Activated CD8-positive, alpha-beta T cell treated with anti-CD3 and anti-CD28 coated beads, Interleukin-2, amount 10 ng/mL, durations not matched to agents 7 days and 5 days (primary cell): ENCODE measurements around the gene SH2D6. TPM values are rescaled to one million over a fixed set of nuclear protein-coding genes. Genes with fewer than 3 reads are reported as not detected.

Experiments
- ATAC-seq: fragments of 150-1000 bp; cut with Tn5 transposase; one replicate; pipeline ENCODE4 v1.10.0; 2021; ENCODE audit warnings: moderate library complexity
- CTCF ChIA-PET: fragments of 350-600 bp; sonication (Branson Sonifier 250); formaldehyde crosslinking; loops from one replicate; lab custom pipeline; 2021; ENCODE audit warnings: antibody characterized with exemption; lab: Charles Lee
- POLR2A ChIA-PET: fragments of 350-600 bp; sonication (Branson Sonifier 250); formaldehyde crosslinking; loops from one replicate; lab custom pipeline; 2021; ENCODE audit warnings: antibody characterized with exemption; lab: Charles Lee
- DNase-seq: peaks from one replicate; pipeline ENCODE4 v3.0.0-alpha.2; 2020
- H3K27ac Mint-ChIP-seq: one replicate; pipeline ENCODE4 v1.8.0; 2021; ENCODE audit warnings: mild to moderate bottlenecking, mixed read lengths
- H3K27me3 Mint-ChIP-seq: one replicate; pipeline ENCODE4 v1.8.0; 2021; ENCODE audit warnings: low read depth, mixed read lengths
- H3K36me3 Mint-ChIP-seq: one replicate; pipeline ENCODE4 v1.8.0; 2021; ENCODE audit warnings: low read depth, mixed read lengths
- H3K4me1 Mint-ChIP-seq: one replicate; pipeline ENCODE4 v1.8.0; 2021; ENCODE audit warnings: low read depth, mixed read lengths
- H3K4me3 Mint-ChIP-seq: one replicate; pipeline ENCODE4 v1.8.0; 2021; ENCODE audit warnings: mild to moderate bottlenecking, mixed read lengths
- H3K9me3 Mint-ChIP-seq: one replicate; pipeline ENCODE4 v1.8.0; 2022; ENCODE audit warnings: mixed read lengths; ENCODE audit not compliant: insufficient read depth
- total RNA-seq, 2 experiments: library from RNA; stranded (reverse); gene quantifications; one replicate each; pipeline ENCODE4 v1.2.3, GENCODE V29; 2021

The SH2D6 gene
- total RNA-seq, 2 experiments from 2014 or later: 0.61 to 0.73 TPM

DNA sequence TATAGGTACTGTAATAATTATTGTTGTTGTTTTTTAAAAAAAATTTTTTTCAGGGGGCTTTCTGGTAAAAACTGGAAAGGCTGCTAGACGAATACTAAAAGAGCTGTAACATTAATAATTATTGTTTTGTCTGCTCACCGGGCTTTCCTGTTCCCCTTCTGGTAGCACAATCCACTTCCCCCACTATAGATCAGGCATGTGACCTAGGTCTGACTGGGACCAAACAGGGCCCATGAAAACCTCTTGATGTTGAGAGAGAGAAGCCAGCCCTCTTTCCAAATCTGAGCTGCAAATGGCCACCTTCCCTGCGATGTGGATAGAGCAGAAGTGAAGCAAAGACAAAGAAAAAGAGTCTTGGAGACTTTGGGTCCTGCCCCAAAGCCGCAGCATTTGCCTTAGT, 23.4 kb downstream of the SH2D6 start:
- ATAC-seq: no peak
- no peaks in the 10 kb centered on the region for H3K36me3 Mint-ChIP-seq
- POLR2A ChIA-PET: interaction anchor here (0.7 to 8.3 kb wide), 2 partner anchors 23 to 97 kb away, joined by 3 to 88 read pairs; partner anchors contain the start of genes MAT2A and SH2D6

DNA sequence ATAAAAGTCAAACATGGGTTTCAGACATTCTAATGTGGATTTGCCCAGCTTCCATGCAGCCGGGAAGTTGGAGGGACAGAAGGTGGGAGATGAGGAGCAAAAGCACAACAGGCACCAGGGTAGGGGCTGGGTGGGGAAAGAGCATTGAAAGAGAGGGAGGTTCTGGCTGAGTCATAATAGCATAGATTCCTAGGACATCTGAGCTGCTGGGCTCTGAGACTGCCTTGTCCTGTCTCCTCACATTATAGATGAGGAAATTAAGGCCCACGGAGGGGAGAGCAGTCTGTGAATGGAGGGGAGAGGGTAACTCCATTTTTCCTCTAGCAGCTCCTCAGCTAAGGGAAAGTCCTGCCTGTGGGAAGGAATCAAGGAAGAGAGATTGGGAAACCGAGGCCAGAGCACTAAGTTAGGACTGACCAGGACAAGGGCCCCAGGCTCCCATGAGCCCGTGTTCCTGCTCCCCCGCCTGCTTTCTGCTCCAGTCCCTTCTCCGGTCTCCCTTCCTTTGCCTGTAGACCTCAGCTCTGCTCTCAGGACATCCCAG, 26.2 kb downstream of the SH2D6 start:
- POLR2A ChIA-PET: interaction anchor here (8.3 kb wide), 1 partner anchor 94 kb away, joined by 88 read pairs; the partner anchor contains the start of gene MAT2A
- H3K27ac Mint-ChIP-seq: no peak overlapping the region

More for the DNA sequence above, 23.4 kb downstream of the SH2D6 start:
- Mint-ChIP-seq H3K4me1 (peaks cover 36% of the 10 kb centered on the region), H3K4me3 (no peak overlapping the region), H3K9me3 (no peaks in the 10 kb centered on the region), H3K27me3 (no peaks in the 10 kb centered on the region), H3K27ac (no peak overlapping the region)
- CTCF ChIA-PET: interaction anchor here (0.8 to 2.5 kb wide), 4 partner anchors 22 to 142 kb away, joined by 3 to 9 read pairs (median 6); no protein-coding TSS in a partner anchor
- no peak for DNase-seq

DNA sequence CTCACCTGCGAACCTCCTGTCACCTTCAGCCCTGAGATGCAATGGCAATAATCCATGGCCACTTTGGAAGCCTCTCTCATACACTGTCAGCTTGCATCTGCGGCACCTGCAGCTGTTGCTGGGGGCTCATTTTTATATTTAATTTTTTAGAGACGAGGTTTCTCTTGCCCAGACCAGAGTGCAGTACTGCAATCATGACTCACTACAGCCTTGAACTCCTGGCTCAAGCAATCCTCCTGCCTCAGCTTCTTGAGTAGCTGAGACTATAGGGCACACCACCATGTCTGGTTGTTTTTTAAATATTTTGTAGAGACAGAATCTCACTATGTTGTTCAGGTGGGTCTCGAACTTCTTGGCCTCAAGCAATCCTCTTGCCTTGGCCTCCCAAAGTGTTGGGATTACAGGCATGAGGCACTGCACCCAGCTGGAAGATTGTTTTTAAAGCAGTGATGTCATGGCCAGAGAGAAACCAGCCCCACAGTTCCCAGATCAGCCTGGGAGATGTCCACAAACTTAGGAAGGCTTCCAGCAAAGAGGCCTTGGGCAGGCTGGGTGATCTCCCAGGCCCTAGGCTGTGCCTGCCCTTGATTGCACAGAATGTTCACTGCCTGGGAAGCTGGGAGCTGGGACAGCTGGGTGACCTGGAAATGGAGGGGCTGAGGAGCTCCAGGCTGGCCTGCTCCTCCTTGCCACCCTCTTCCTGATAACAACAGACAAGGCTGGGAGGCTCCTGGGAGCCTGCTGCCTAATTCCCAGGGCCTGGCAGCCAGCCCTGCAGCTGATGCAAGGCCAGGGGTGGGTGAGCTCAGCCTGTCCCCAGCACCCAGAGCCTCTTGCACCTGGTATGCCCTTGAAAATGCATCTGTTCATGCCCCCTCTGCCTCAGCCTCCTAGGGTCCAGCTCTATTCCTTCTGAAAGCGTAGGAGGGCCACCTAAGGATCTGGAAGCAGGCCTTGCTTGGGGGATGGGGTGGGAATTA, 27.1 kb downstream of the SH2D6 start:
- Mint-ChIP-seq H3K4me1 (peaks cover 7% of the 10 kb centered on the region), H3K4me3 (no peak overlapping the region), H3K27ac (no peak overlapping the region), H3K27me3 (peaks cover 2% of the 10 kb centered on the region), H3K9me3 (no peaks in the 10 kb centered on the region), H3K36me3 (no peaks in the 10 kb centered on the region)
- ChIA-PET POLR2A (interaction anchor here (0.9 kb wide), 1 partner anchor 93 kb away, joined by 4 read pairs; the partner anchor contains the start of gene MAT2A), CTCF (no interaction called here)
- DNase-seq (no peak), ATAC-seq (no peak)

More for the DNA sequence above, 26.2 kb downstream of the SH2D6 start:
- Mint-ChIP-seq H3K4me1 (peaks cover 14% of the 10 kb centered on the region), H3K36me3 (no peaks in the 10 kb centered on the region), H3K4me3 (no peak overlapping the region), H3K27me3 (no peaks in the 10 kb centered on the region), H3K9me3 (no peaks in the 10 kb centered on the region)
- DNase-seq: no peak
- no peak for ATAC-seq
- CTCF ChIA-PET: no interaction called here

DNA sequence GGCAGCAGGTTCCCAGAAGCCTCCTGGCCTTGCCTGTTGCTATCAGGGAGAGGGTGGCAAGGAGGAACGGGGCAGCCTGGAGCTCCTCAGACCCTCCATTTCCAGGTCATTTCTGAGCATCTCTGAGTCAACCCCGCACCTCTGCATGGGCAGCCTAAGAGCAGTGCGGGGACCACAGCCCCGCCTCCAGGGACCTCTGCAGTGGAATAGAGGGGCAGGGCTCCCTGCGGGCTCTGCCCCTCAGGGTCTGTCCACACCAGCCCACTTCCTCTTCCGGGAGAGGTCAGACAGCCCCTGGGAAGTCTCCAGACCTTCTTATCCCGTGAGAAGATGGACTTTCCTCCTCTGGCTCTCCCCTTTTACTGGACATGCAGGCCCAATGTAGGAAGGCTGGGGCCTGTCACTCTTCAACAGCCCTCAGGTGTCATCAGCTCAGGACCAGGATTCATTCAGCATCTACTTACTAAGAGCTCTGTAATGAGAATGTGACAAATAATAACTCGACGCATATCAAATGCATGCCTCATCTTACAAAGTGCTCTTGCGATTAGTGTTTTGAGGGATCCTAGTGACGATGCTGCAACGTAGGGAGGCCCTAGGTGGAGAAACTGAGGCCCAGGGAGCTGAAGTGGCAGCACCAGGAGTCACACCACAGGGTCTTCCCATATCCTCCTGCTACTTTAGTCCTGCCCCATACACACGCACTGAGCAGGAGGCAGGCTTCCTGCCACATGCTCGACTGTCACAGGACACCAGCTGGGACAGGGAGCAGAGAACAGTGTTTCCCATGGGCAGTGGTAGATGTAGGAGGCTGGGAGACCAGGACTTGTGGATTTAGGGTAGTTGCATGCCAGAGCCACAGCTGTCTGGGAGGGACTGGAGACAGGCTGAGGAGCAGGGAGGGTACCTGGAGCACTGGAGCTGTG, 28.0 kb downstream of the SH2D6 start:
- ATAC-seq (peak; percentile 20), DNase-seq (no peak)
- H3K27ac Mint-ChIP-seq: no peak overlapping the region
- no peak overlapping the region for H3K4me3 Mint-ChIP-seq
- H3K9me3 Mint-ChIP-seq: no peaks in the 10 kb centered on the region
- peaks cover 2% of the 10 kb centered on the region for H3K27me3 Mint-ChIP-seq
- peaks cover 2% of the 10 kb centered on the region for H3K4me1 Mint-ChIP-seq
- POLR2A ChIA-PET: interaction anchor here (0.8 kb wide), 1 partner anchor 8 kb away, joined by 3 read pairs; no protein-coding TSS in a partner anchor
- CTCF ChIA-PET: no interaction called here
- H3K36me3 Mint-ChIP-seq: no peaks in the 10 kb centered on the region

DNA sequence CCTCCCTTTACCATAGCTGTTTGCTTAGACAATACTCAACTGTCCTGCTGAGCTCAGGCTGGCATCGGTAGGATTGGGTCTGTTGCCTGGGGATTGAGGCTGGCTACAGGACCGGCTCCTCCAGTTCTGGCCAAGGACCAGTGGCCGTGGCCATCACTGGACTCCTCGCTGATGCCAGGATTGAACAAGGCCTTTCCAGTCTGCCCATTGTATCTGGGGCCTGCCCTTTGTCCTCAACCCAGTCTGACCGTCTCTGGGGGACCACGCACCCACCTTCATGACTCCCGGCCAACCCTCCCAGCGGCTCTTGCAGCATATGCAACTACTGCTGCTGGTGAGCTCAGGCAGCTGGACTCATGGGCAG, 28.7 kb downstream of the SH2D6 start:
- ChIA-PET POLR2A (interaction anchor here (0.8 kb wide), 1 partner anchor 9 kb away, joined by 3 read pairs; no protein-coding TSS in a partner anchor), CTCF (no interaction called here)
- DNase-seq: no peak
- ATAC-seq: no peak
- Mint-ChIP-seq H3K4me3 (no peak overlapping the region), H3K4me1 (peaks cover 2% of the 10 kb centered on the region), H3K9me3 (no peaks in the 10 kb centered on the region), H3K36me3 (no peaks in the 10 kb centered on the region), H3K27me3 (peaks cover 2% of the 10 kb centered on the region), H3K27ac (no peak overlapping the region)

DNA sequence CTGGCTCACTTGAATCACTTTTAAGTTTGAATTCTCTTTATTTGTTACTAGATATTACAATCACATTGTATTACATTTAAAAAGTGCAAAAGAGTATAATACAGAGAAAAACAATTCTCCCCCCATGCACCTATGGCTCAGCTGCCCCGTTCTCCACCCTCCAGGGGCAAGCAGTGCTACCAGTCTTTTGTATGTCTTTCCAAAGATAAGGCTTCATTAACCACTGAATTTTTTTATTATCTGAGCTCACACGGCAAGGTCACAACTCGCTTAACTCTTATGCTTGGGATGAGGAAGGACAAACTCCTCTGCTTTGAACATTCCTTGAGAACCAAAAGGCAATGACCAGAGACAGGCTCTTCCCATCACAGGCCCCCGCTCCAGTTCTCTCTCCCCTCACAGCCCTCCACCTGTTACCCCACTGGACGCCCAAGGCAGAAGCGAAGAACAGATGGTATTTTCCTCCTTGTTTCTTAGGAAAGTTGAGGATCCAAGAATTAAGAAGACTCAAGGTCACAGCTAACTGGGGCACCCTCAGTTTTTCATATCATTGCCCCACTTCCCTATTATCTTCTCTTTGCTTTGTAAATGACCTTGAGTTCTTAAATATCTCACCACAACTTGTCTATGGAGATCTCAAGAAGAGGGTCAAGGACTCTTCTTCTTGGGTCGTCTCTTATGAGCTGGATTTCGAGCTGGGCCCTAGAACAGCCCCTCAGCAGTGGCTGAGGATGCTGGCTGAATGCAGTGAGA, 30.1 kb downstream of the SH2D6 start:
- no peak overlapping the region for H3K4me3 Mint-ChIP-seq
- peaks cover 2% of the 10 kb centered on the region for H3K4me1 Mint-ChIP-seq
- ATAC-seq: no peak

DNA sequence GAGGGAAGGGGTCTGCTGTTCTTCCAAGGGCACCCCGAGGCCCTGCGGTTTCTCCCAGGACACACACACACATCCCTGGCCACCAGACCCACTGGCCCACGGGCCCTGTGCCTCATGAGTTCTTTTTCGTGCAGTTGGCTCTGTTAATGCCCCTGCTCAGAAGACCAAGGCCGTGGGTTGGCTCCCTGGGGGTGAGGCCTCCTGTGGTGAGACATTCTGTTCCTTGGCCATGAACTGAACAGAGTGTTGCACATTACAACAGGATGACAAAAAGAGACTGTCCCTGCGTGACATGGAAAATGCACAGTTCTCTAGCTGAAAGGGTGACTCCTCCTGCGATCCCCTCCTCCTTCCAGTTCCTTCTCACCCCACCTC, 30.7 kb downstream of the SH2D6 start:
- POLR2A ChIA-PET: no interaction called here
- ATAC-seq (no peak), DNase-seq (no peak)
- CTCF ChIA-PET: no interaction called here
- Mint-ChIP-seq H3K4me1 (peaks cover 2% of the 10 kb centered on the region), H3K9me3 (no peaks in the 10 kb centered on the region), H3K4me3 (no peak overlapping the region), H3K27me3 (peaks cover 2% of the 10 kb centered on the region), H3K27ac (no peak overlapping the region), H3K36me3 (no peaks in the 10 kb centered on the region)

More for the DNA sequence above, 30.1 kb downstream of the SH2D6 start:
- Mint-ChIP-seq H3K36me3 (no peaks in the 10 kb centered on the region), H3K9me3 (no peaks in the 10 kb centered on the region), H3K27ac (no peak overlapping the region), H3K27me3 (peaks cover 2% of the 10 kb centered on the region)
- CTCF ChIA-PET: no interaction called here
- no peak for DNase-seq
- POLR2A ChIA-PET: no interaction called here

DNA sequence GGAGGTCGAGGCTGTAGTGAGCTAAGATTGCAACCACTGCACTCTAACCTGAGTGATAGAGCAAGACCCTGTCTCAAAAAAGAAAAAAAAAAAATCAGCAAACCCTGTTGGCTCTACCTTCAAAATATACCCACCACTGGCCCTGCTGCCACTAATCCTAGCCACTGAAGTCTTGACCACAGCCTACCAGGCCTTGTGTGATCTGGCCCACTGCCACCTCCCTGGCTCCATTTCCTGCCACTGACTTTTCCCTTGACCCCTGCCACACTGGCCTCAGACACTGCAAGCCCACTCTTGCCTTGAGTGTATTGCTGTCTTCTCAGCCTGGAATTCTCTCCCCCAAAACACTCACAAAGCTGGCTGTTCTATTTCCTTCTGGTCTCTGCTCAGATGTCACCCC, 33.7 kb downstream of the SH2D6 start:
- H3K27me3 Mint-ChIP-seq: peaks cover 7% of the 10 kb centered on the region
- H3K4me3 Mint-ChIP-seq: no peak overlapping the region
- peak overlapping the region; percentile 26 for H3K27ac Mint-ChIP-seq
- H3K9me3 Mint-ChIP-seq: no peaks in the 10 kb centered on the region
- ATAC-seq: no peak
- POLR2A ChIA-PET: no interaction called here
- DNase-seq: no peak
- H3K4me1 Mint-ChIP-seq: peaks cover 4% of the 10 kb centered on the region
- CTCF ChIA-PET: no interaction called here
- no peaks in the 10 kb centered on the region for H3K36me3 Mint-ChIP-seq

DNA sequence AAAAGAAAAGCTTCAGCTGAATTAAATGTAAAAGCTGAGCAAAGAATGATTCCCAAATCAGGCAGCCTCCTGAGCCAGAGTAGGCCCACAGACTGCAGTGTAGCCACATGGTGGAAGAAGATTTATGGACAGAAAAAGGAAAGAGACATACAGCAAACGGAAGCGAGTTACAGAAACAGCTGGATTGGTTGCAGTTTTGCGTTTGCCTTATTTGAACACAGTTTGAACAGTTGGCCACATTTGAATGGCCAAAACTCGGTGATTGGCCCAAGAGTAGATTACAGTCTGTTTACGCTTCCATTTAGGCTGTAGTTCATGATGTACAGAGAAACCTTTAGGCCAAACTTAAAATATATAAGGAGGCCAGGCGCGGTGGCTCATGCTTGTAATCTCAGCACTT, 35.1 kb downstream of the SH2D6 start:
- no peak for DNase-seq
- CTCF ChIA-PET: no interaction called here
- H3K4me3 Mint-ChIP-seq: no peak overlapping the region
- peaks cover 7% of the 10 kb centered on the region for H3K27me3 Mint-ChIP-seq
- POLR2A ChIA-PET: interaction anchor here (0.7 to 1.1 kb wide), 2 partner anchors 85 to 111 kb away, joined by 3 read pairs; partner anchors contain the start of gene MAT2A
- no peak for ATAC-seq
- no peaks in the 10 kb centered on the region for H3K9me3 Mint-ChIP-seq
- H3K4me1 Mint-ChIP-seq: peaks cover 2% of the 10 kb centered on the region
- no peaks in the 10 kb centered on the region for H3K36me3 Mint-ChIP-seq
- H3K27ac Mint-ChIP-seq: no peak overlapping the region

DNA sequence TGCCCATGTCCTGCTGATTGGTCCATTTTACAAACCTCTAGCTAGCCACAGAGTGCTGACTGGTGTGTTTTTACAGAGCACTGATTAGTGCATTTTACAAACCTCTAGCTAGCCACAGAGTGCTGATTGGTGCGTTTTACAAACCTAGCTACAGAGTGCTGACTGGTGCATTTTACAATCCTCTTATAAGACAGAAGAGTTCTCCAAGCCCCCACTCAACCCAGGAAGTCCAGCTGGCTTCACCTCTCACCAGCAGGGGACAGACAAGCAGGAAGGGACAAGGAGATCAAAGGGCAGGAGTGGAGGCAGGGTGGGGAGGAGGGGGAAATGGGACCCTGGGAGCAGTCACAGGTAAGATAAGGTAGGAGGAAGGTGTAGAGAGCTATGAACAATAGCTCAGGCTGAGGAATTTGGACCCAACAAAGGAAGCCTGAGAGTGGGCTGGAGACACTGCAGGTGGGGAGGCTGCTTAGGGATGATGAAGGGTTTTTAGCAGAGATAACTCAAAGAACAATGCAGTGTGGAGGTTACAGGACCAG, 37.1 kb downstream of the SH2D6 start:
- H3K4me3 Mint-ChIP-seq: no peak overlapping the region

More for the DNA sequence above, 37.1 kb downstream of the SH2D6 start:
- Mint-ChIP-seq H3K27me3 (peaks cover 5% of the 10 kb centered on the region), H3K9me3 (no peaks in the 10 kb centered on the region), H3K4me1 (peaks cover 2% of the 10 kb centered on the region), H3K27ac (no peak overlapping the region), H3K36me3 (no peaks in the 10 kb centered on the region)
- no peak for ATAC-seq
- ChIA-PET CTCF (interaction anchor here (0.9 kb wide), 1 partner anchor 36 kb away, joined by 4 read pairs; no protein-coding TSS in a partner anchor), POLR2A (no interaction called here)
- DNase-seq: no peak
